Suprapubic skin (tissue), 3 donors: ENCODE measurements around the gene ENKD1.

Experiments
- POLR2A ChIP-seq, 2 donors: fragments of 450-650 bp; IDR thresholded peaks; one replicate each; pipeline ENCODE4 v1.6.1; 2017; ENCODE audit warnings: antibody characterized with exemption in 2 of 2, mild to moderate bottlenecking in 2 of 2, moderate library complexity in 2 of 2
- TF ChIP-seq, protein P1 (sequence below), 2 donors: fragments of 200-600 bp in 1 of 2; fragments of 450-650 bp in 1 of 2; sonication (generic) in 1 of 2; IDR thresholded peaks; one replicate each; pipeline ENCODE4 v1.5.1; 2016 to 2019; ENCODE audit warnings: antibody characterized with exemption in 2 of 2, mild to moderate bottlenecking in 1 of 2, moderate library complexity in 1 of 2

GRCh38 chr16:67673712-67674580, 7.4 kb upstream of the ENKD1 start:
- TF ChIP-seq POLR2A (IDR thresholded peaks at IDR 0.05) = no peak
- TF ChIP-seq, protein P1, sequence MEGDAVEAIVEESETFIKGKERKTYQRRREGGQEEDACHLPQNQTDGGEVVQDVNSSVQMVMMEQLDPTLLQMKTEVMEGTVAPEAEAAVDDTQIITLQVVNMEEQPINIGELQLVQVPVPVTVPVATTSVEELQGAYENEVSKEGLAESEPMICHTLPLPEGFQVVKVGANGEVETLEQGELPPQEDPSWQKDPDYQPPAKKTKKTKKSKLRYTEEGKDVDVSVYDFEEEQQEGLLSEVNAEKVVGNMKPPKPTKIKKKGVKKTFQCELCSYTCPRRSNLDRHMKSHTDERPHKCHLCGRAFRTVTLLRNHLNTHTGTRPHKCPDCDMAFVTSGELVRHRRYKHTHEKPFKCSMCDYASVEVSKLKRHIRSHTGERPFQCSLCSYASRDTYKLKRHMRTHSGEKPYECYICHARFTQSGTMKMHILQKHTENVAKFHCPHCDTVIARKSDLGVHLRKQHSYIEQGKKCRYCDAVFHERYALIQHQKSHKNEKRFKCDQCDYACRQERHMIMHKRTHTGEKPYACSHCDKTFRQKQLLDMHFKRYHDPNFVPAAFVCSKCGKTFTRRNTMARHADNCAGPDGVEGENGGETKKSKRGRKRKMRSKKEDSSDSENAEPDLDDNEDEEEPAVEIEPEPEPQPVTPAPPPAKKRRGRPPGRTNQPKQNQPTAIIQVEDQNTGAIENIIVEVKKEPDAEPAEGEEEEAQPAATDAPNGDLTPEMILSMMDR (IDR thresholded peaks at IDR 0.05) = no peak
